Measurements from ENCODE around the gene GALK2.

GALK2 gene

GRCh38 chr15:49120832-49121231, 49.2 kb upstream of the GALK2 start:
- H3K27ac ChIP-seq (ENCODE audit: extremely low read depth, low read depth, low read length), result no peak overlapping the region
- POLR2A ChIA-PET, result no interaction called here
- no peaks in the 10 kb centered on the region for H3K9me3 ChIP-seq (ENCODE audit: control insufficient read depth, insufficient read depth, low read depth, low read length)
- TF ChIP-seq ZNF514 (tag by site-specific recombination; IDR thresholded peaks at IDR 0.05), result no peak
- no peak for TF ChIP-seq PRDM10 (tag by site-specific recombination; IDR thresholded peaks at IDR 0.05)
- TF ChIP-seq ZNF155 (tag by site-specific recombination; IDR thresholded peaks at IDR 0.05), result no peak
- no peak for TF ChIP-seq ZNF501 (tag by site-specific recombination; IDR thresholded peaks at IDR 0.05)
- no peak for TF ChIP-seq ZNF404 (tag by site-specific recombination; IDR thresholded peaks at IDR 0.05)
- TF ChIP-seq ZNF677 (tag by site-specific recombination; IDR thresholded peaks at IDR 0.05), result no peak
- no peak for TF ChIP-seq ZNF211 (tag by site-specific recombination; IDR thresholded peaks at IDR 0.05; ENCODE audit: low read depth)
- TF ChIP-seq ZFP3 (tag by site-specific recombination; IDR thresholded peaks at IDR 0.05; ENCODE audit: low read depth), result no peak
- TF ChIP-seq BCL11B (tag by site-specific recombination; IDR thresholded peaks at IDR 0.05; ENCODE audit: low read depth), result no peak
- no peak for TF ChIP-seq ZNF169 (tag by site-specific recombination; IDR thresholded peaks at IDR 0.05)
- no peak for TF ChIP-seq BCL11A (tag by site-specific recombination; IDR thresholded peaks at IDR 0.05; ENCODE audit: low read depth)
- TF ChIP-seq HOXC10 (CRISPR knock-in tag; IDR thresholded peaks at IDR 0.05), result no peak
- no peak for TF ChIP-seq ZNF341 (tag by site-specific recombination; IDR thresholded peaks at IDR 0.05; ENCODE audit: low read depth)
- no peak for TF ChIP-seq HOXD13 (CRISPR knock-in tag; IDR thresholded peaks at IDR 0.05; ENCODE audit: borderline replicate concordance)
- TF ChIP-seq SCRT2 (tag by site-specific recombination; IDR thresholded peaks at IDR 0.05), result no peak
- no peak for TF ChIP-seq MEIS1 (CRISPR knock-in tag; IDR thresholded peaks at IDR 0.05; ENCODE audit: borderline replicate concordance)
- no peak for TF ChIP-seq ZBTB48 (tag by site-specific recombination; IDR thresholded peaks at IDR 0.05)
- TF ChIP-seq ZNF394 (tag by site-specific recombination; IDR thresholded peaks at IDR 0.05; ENCODE audit: borderline replicate concordance), result no peak
- no peaks in the 10 kb centered on the region for H3K4me1 ChIP-seq (ENCODE audit: control insufficient read depth, insufficient read depth, low read length)
- no peak overlapping the region for H3K4me3 ChIP-seq (ENCODE audit: low read depth, low read length)
- peaks cover 0 to 9% of the 10 kb centered on the region in 2 experiments; a peak in 2 of 3 replicates for H3K36me3 ChIP-seq (ENCODE audit: control insufficient read depth in 2 of 2, insufficient read depth in 1 of 2, low read length in 2 of 2)
- CTCF ChIA-PET, result interaction anchor here (0.5 kb wide), 1 partner anchor 1925 kb away, joined by 3 read pairs; no protein-coding TSS in a partner anchor

GRCh38 chr15:49121901-49122300, 48.1 kb upstream of the GALK2 start:
- Histone ChIP-seq H3K4me1 (ENCODE audit: control insufficient read depth, insufficient read depth, low read length) (no peaks in the 10 kb centered on the region), H3K36me3 (ENCODE audit: control insufficient read depth in 2 of 2, insufficient read depth in 1 of 2, low read length in 2 of 2) (peaks cover 0 to 13% of the 10 kb centered on the region in 2 experiments), H3K9me3 (ENCODE audit: control insufficient read depth, insufficient read depth, low read depth, low read length) (no peaks in the 10 kb centered on the region), H3K27ac (ENCODE audit: extremely low read depth, low read depth, low read length) (no peak overlapping the region), H3K4me3 (ENCODE audit: low read depth, low read length) (no peak overlapping the region)
- TF ChIP-seq ZIC2 (tag by site-specific recombination; IDR thresholded peaks at IDR 0.05) (no peak), ZNF366 (tag by site-specific recombination; conservative IDR thresholded peaks at IDR 0.05) (no peak)
- TF ChIP-seq, protein P1, sequence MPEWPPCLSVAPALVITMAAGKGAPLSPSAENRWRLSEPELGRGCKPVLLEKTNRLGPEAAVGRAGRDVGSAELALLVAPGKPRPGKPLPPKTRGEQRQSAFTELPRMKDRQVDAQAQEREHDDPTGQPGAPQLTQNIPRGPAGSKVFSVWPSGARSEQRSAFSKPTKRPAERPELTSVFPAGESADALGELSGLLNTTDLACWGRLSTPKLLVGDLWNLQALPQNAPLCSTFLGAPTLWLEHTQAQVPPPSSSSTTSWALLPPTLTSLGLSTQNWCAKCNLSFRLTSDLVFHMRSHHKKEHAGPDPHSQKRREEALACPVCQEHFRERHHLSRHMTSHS (tag by site-specific recombination; IDR thresholded peaks at IDR 0.05), result no peak
- TF ChIP-seq, protein P2, sequence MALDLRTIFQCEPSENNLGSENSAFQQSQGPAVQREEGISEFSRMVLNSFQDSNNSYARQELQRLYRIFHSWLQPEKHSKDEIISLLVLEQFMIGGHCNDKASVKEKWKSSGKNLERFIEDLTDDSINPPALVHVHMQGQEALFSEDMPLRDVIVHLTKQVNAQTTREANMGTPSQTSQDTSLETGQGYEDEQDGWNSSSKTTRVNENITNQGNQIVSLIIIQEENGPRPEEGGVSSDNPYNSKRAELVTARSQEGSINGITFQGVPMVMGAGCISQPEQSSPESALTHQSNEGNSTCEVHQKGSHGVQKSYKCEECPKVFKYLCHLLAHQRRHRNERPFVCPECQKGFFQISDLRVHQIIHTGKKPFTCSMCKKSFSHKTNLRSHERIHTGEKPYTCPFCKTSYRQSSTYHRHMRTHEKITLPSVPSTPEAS (tag by site-specific recombination; IDR thresholded peaks at IDR 0.05), result no peak
- TF ChIP-seq, protein P3, sequence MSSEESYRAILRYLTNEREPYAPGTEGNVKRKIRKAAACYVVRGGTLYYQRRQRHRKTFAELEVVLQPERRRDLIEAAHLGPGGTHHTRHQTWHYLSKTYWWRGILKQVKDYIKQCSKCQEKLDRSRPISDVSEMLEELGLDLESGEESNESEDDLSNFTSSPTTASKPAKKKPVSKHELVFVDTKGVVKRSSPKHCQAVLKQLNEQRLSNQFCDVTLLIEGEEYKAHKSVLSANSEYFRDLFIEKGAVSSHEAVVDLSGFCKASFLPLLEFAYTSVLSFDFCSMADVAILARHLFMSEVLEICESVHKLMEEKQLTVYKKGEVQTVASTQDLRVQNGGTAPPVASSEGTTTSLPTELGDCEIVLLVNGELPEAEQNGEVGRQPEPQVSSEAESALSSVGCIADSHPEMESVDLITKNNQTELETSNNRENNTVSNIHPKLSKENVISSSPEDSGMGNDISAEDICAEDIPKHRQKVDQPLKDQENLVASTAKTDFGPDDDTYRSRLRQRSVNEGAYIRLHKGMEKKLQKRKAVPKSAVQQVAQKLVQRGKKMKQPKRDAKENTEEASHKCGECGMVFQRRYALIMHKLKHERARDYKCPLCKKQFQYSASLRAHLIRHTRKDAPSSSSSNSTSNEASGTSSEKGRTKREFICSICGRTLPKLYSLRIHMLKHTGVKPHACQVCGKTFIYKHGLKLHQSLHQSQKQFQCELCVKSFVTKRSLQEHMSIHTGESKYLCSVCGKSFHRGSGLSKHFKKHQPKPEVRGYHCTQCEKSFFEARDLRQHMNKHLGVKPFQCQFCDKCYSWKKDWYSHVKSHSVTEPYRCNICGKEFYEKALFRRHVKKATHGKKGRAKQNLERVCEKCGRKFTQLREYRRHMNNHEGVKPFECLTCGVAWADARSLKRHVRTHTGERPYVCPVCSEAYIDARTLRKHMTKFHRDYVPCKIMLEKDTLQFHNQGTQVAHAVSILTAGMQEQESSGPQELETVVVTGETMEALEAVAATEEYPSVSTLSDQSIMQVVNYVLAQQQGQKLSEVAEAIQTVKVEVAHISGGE (tag by site-specific recombination; conservative IDR thresholded peaks at IDR 0.05; ENCODE audit: low read depth), result no peak
- POLR2A ChIA-PET, result no interaction called here
- CTCF ChIA-PET, result interaction anchor here (0.9 kb wide), 1 partner anchor 260 kb away, joined by 3 read pairs; no protein-coding TSS in a partner anchor

Data from HEK293 (cell line).